Measurements from ENCODE around the gene STK38L.
A peak's percentile ranks its signal among the peaks of the same experiment; 100 is the strongest.

The STK38L gene

GRCh38 chr12:27236498-27236897 is 7.6 kb upstream of the STK38L start:
- Histone ChIP-seq H3K4me1 (ENCODE audit: control insufficient read depth, insufficient read depth, low read length) (no peaks in the 10 kb centered on the region), H3K4me3 (ENCODE audit: low read depth, low read length) (no peak overlapping the region), H3K9ac (ENCODE audit: low read depth, low read length) (no peak overlapping the region)

GRCh38 chr12:27237790-27238771 is 6.0 kb upstream of the STK38L start:
- Histone ChIP-seq H3K9ac (ENCODE audit: low read depth, low read length) (no peak overlapping the region), H3K36me3 (ENCODE audit: control insufficient read depth, insufficient read depth, low read length) (no peaks in the 10 kb centered on the region), H3K4me1 (ENCODE audit: control insufficient read depth, insufficient read depth, low read length) (no peaks in the 10 kb centered on the region), H3K9me3 (ENCODE audit: control insufficient read depth, insufficient read depth, low read length) (no peaks in the 10 kb centered on the region), H3K27me3 (ENCODE audit: control insufficient read depth, insufficient read depth, low read length) (no peaks in the 10 kb centered on the region), H3K4me3 (ENCODE audit: low read depth, low read length) (no peak overlapping the region)

More at GRCh38 chr12:27236498-27236897, 7.6 kb upstream of the STK38L start:
- no peaks in the 10 kb centered on the region for H3K27me3 ChIP-seq (ENCODE audit: control insufficient read depth, insufficient read depth, low read length)
- no peaks in the 10 kb centered on the region for H3K36me3 ChIP-seq (ENCODE audit: control insufficient read depth, insufficient read depth, low read length)
- no peaks in the 10 kb centered on the region for H3K9me3 ChIP-seq (ENCODE audit: control insufficient read depth, insufficient read depth, low read length)

GRCh38 chr12:27243006-27243405 is 1.1 kb upstream of the STK38L start:
- no peaks in the 10 kb centered on the region for H3K36me3 ChIP-seq (ENCODE audit: control insufficient read depth, insufficient read depth, low read length)

GRCh38 chr12:27244689-27245488 is 803 bp downstream of the STK38L start:
- no peaks in the 10 kb centered on the region for H3K9me3 ChIP-seq (ENCODE audit: control insufficient read depth, insufficient read depth, low read length)
- H3K9ac ChIP-seq (ENCODE audit: low read depth, low read length): peak overlapping the region; percentile 92
- H3K4me1 ChIP-seq (ENCODE audit: control insufficient read depth, insufficient read depth, low read length): peaks cover 10% of the 10 kb centered on the region
- H3K4me3 ChIP-seq (ENCODE audit: low read depth, low read length): peak overlapping the region; percentile 95
- no peaks in the 10 kb centered on the region for H3K36me3 ChIP-seq (ENCODE audit: control insufficient read depth, insufficient read depth, low read length)
- H3K27me3 ChIP-seq (ENCODE audit: control insufficient read depth, insufficient read depth, low read length): no peaks in the 10 kb centered on the region

More at GRCh38 chr12:27243006-27243405, 1.1 kb upstream of the STK38L start:
- H3K27me3 ChIP-seq (ENCODE audit: control insufficient read depth, insufficient read depth, low read length): no peaks in the 10 kb centered on the region
- no peak overlapping the region for H3K4me3 ChIP-seq (ENCODE audit: low read depth, low read length)
- peaks cover 10% of the 10 kb centered on the region for H3K4me1 ChIP-seq (ENCODE audit: control insufficient read depth, insufficient read depth, low read length)
- no peak overlapping the region for H3K9ac ChIP-seq (ENCODE audit: low read depth, low read length)
- H3K9me3 ChIP-seq (ENCODE audit: control insufficient read depth, insufficient read depth, low read length): no peaks in the 10 kb centered on the region

GRCh38 chr12:27246141-27246540 is 2.1 kb downstream of the STK38L start:
- H3K4me3 ChIP-seq (ENCODE audit: low read depth, low read length): no peak overlapping the region
- peak overlapping the region; percentile 28 for H3K9ac ChIP-seq (ENCODE audit: low read depth, low read length)

GRCh38 chr12:27246774-27247173 is 2.7 kb downstream of the STK38L start:
- no peak overlapping the region for H3K9ac ChIP-seq (ENCODE audit: low read depth, low read length)
- H3K4me3 ChIP-seq (ENCODE audit: low read depth, low read length): no peak overlapping the region
- H3K27me3 ChIP-seq (ENCODE audit: control insufficient read depth, insufficient read depth, low read length): no peaks in the 10 kb centered on the region
- H3K36me3 ChIP-seq (ENCODE audit: control insufficient read depth, insufficient read depth, low read length): no peaks in the 10 kb centered on the region
- H3K9me3 ChIP-seq (ENCODE audit: control insufficient read depth, insufficient read depth, low read length): no peaks in the 10 kb centered on the region
- H3K4me1 ChIP-seq (ENCODE audit: control insufficient read depth, insufficient read depth, low read length): peaks cover 10% of the 10 kb centered on the region

More at GRCh38 chr12:27246141-27246540, 2.1 kb downstream of the STK38L start:
- Histone ChIP-seq H3K4me1 (ENCODE audit: control insufficient read depth, insufficient read depth, low read length) (peaks cover 10% of the 10 kb centered on the region), H3K36me3 (ENCODE audit: control insufficient read depth, insufficient read depth, low read length) (no peaks in the 10 kb centered on the region), H3K9me3 (ENCODE audit: control insufficient read depth, insufficient read depth, low read length) (no peaks in the 10 kb centered on the region), H3K27me3 (ENCODE audit: control insufficient read depth, insufficient read depth, low read length) (no peaks in the 10 kb centered on the region)

- Histone ChIP-seq H3K36me3 (ENCODE audit: control insufficient read depth, insufficient read depth, low read length) (no peaks in the 10 kb centered on the region), H3K9ac (ENCODE audit: low read depth, low read length) (no peak overlapping the region), H3K4me3 (ENCODE audit: low read depth, low read length) (no peak overlapping the region), H3K9me3 (ENCODE audit: control insufficient read depth, insufficient read depth, low read length) (no peaks in the 10 kb centered on the region), H3K4me1 (ENCODE audit: control insufficient read depth, insufficient read depth, low read length) (no peaks in the 10 kb centered on the region), H3K27me3 (ENCODE audit: control insufficient read depth, insufficient read depth, low read length) (no peaks in the 10 kb centered on the region)
These were observed 8.8 kb downstream of the STK38L start for GRCh38 chr12:27252934-27253333.

- no peaks in the 10 kb centered on the region for H3K9me3 ChIP-seq (ENCODE audit: control insufficient read depth, insufficient read depth, low read length)
- H3K36me3 ChIP-seq (ENCODE audit: control insufficient read depth, insufficient read depth, low read length): no peaks in the 10 kb centered on the region
- no peak overlapping the region for H3K4me3 ChIP-seq (ENCODE audit: low read depth, low read length)
- H3K27me3 ChIP-seq (ENCODE audit: control insufficient read depth, insufficient read depth, low read length): no peaks in the 10 kb centered on the region
- no peak overlapping the region for H3K9ac ChIP-seq (ENCODE audit: low read depth, low read length)
- no peaks in the 10 kb centered on the region for H3K4me1 ChIP-seq (ENCODE audit: control insufficient read depth, insufficient read depth, low read length)
These were observed 9.3 kb downstream of the STK38L start for GRCh38 chr12:27253347-27253746.

- H3K9me3 ChIP-seq (ENCODE audit: control insufficient read depth, insufficient read depth, low read length): no peaks in the 10 kb centered on the region
- no peak overlapping the region for H3K4me3 ChIP-seq (ENCODE audit: low read depth, low read length)
- no peaks in the 10 kb centered on the region for H3K27me3 ChIP-seq (ENCODE audit: control insufficient read depth, insufficient read depth, low read length)
- peak overlapping the region; percentile 47 for H3K9ac ChIP-seq (ENCODE audit: low read depth, low read length)
- H3K4me1 ChIP-seq (ENCODE audit: control insufficient read depth, insufficient read depth, low read length): peaks cover 2% of the 10 kb centered on the region
- H3K36me3 ChIP-seq (ENCODE audit: control insufficient read depth, insufficient read depth, low read length): no peaks in the 10 kb centered on the region
These were observed 11.7 kb downstream of the STK38L start for GRCh38 chr12:27255806-27256205.

GRCh38 chr12:27257104-27257843 is 13.2 kb downstream of the STK38L start:
- Histone ChIP-seq H3K4me3 (ENCODE audit: low read depth, low read length) (no peak overlapping the region), H3K9me3 (ENCODE audit: control insufficient read depth, insufficient read depth, low read length) (no peaks in the 10 kb centered on the region), H3K36me3 (ENCODE audit: control insufficient read depth, insufficient read depth, low read length) (no peaks in the 10 kb centered on the region), H3K27me3 (ENCODE audit: control insufficient read depth, insufficient read depth, low read length) (no peaks in the 10 kb centered on the region), H3K4me1 (ENCODE audit: control insufficient read depth, insufficient read depth, low read length) (peaks cover 2% of the 10 kb centered on the region), H3K9ac (ENCODE audit: low read depth, low read length) (no peak overlapping the region)

GRCh38 chr12:27260746-27261145 is 16.7 kb downstream of the STK38L start:
- H3K27me3 ChIP-seq (ENCODE audit: control insufficient read depth, insufficient read depth, low read length): no peaks in the 10 kb centered on the region

More at GRCh38 chr12:27260746-27261145, 16.7 kb downstream of the STK38L start:
- H3K9ac ChIP-seq (ENCODE audit: low read depth, low read length): no peak overlapping the region
- H3K36me3 ChIP-seq (ENCODE audit: control insufficient read depth, insufficient read depth, low read length): no peaks in the 10 kb centered on the region
- no peaks in the 10 kb centered on the region for H3K9me3 ChIP-seq (ENCODE audit: control insufficient read depth, insufficient read depth, low read length)
- H3K4me1 ChIP-seq (ENCODE audit: control insufficient read depth, insufficient read depth, low read length): peaks cover 2% of the 10 kb centered on the region
- H3K4me3 ChIP-seq (ENCODE audit: low read depth, low read length): no peak overlapping the region

Data from iPS-15b (cell line).